IMR-90 (cell line): ENCODE measurements around the gene LRFN2. TPM values are rescaled to one million over a fixed set of nuclear protein-coding genes. Genes with fewer than 3 reads are reported as not detected.

Experiments
- ATAC-seq: fragments of 200-7000 bp; cut with Tn5 transposase; 2 replicates; pipeline ENCODE4 v1.9.1; 2020; ENCODE audit warnings: low read depth, mild to moderate bottlenecking, moderate library complexity
- BruUV-seq: library from RNA; stranded (reverse); fragments of 400-500 nt; replicated peaks from 2 replicates; lab custom pipeline; 2021; lab: Mats Ljungman, UMichigan
- CTCF ChIA-PET: fragments of 300-600 bp; formaldehyde crosslinking; extraction: SDS; loops from one replicate; lab custom pipeline; 2021; ENCODE audit warnings: antibody characterized with exemption; lab: Yijun Ruan, JAX
- POLR2A ChIA-PET: fragments of 300-600 bp; sonication (Branson Sonifier 250); formaldehyde crosslinking; loops from one replicate; lab custom pipeline; 2022; ENCODE audit warnings: antibody characterized with exemption; ENCODE audit not compliant: unreplicated experiment; lab: Charles Lee
- DNase-seq: peaks from one replicate; pipeline ENCODE4 v3.0.0; 2013
- H2AFZ ChIP-seq: replicated peaks from 2 replicates; pipeline ENCODE3; 2013; ENCODE audit warnings: low read length, mild to moderate bottlenecking; ENCODE audit not compliant: poor library complexity
- H2AK5ac ChIP-seq: 2 replicates; pipeline ENCODE4 v1.6.1; 2013; ENCODE audit warnings: low read depth, low read length, inconsistent platforms
- H2AK9ac ChIP-seq: replicated peaks from 2 replicates; pipeline ENCODE3; 2013; ENCODE audit warnings: mild to moderate bottlenecking, low read depth, low read length, moderate library complexity; ENCODE audit not compliant: poor library complexity
- H2BK120ac ChIP-seq: 2 replicates; pipeline ENCODE4 v1.6.1; 2013; ENCODE audit warnings: low read depth, low read length, inconsistent platforms
- H2BK15ac ChIP-seq: 3 replicates; pipeline ENCODE4 v1.6.1; 2013; ENCODE audit warnings: low read depth, low read length, inconsistent platforms
- H2BK20ac ChIP-seq: 2 replicates; pipeline ENCODE4 v1.6.1; 2013; ENCODE audit warnings: low read depth, mild to moderate bottlenecking, inconsistent platforms, low read length, moderate library complexity
- H2BK5ac ChIP-seq: 2 replicates; pipeline ENCODE4 v1.6.1; 2013; ENCODE audit warnings: mild to moderate bottlenecking, low read depth, low read length, inconsistent platforms; ENCODE audit not compliant: poor library complexity, severe bottlenecking
- H3K14ac ChIP-seq: replicated peaks from 2 replicates; pipeline ENCODE4 v1.6.1; 2013; ENCODE audit warnings: low read depth, low read length, inconsistent platforms
- H3K18ac ChIP-seq: 2 replicates; pipeline ENCODE4 v1.6.1; 2013; ENCODE audit warnings: low read depth, low read length, control low read depth
- H3K23ac ChIP-seq: 2 replicates; pipeline ENCODE4 v1.6.1; 2013; ENCODE audit warnings: low read depth, low read length, inconsistent platforms
- H3K27ac ChIP-seq: 2 replicates; pipeline ENCODE4 v1.5.1; 2013; ENCODE audit warnings: mild to moderate bottlenecking, control low read depth, low read length; ENCODE audit not compliant: insufficient read depth
- H3K27me3 ChIP-seq: 2 replicates; pipeline ENCODE4 v1.6.1; 2013; ENCODE audit warnings: low read length; ENCODE audit not compliant: control insufficient read depth, insufficient read depth
- H3K36me3 ChIP-seq: 2 replicates; pipeline ENCODE4 v1.6.1; 2013; ENCODE audit warnings: low read length, mixed read lengths; ENCODE audit not compliant: control insufficient read depth, insufficient read depth
- H3K4ac ChIP-seq: 2 replicates; pipeline ENCODE4 v1.6.1; 2013; ENCODE audit warnings: low read depth, low read length, inconsistent platforms
- H3K4me1 ChIP-seq: 2 replicates; pipeline ENCODE4 v1.6.1; 2013; ENCODE audit warnings: low read length, mixed read lengths; ENCODE audit not compliant: control insufficient read depth, insufficient read depth
- H3K4me2 ChIP-seq: 2 replicates; pipeline ENCODE4 v1.6.1; 2013; ENCODE audit warnings: low read depth, mild to moderate bottlenecking, control low read depth, low read length, moderate library complexity
- H3K4me3 ChIP-seq: 2 replicates; pipeline ENCODE4 v1.5.1; 2013; ENCODE audit warnings: low read depth, mild to moderate bottlenecking, control low read depth, low read length, moderate library complexity; ENCODE audit not compliant: insufficient read depth
- H3K56ac ChIP-seq: 2 replicates; pipeline ENCODE4 v1.6.1; 2013; ENCODE audit warnings: low read length, inconsistent platforms; ENCODE audit not compliant: insufficient read depth; ENCODE audit errors: extremely low read depth
- H3K79me1 ChIP-seq, 2 experiments: 2 replicates each; pipeline ENCODE4 v1.6.1; 2013; ENCODE audit warnings: low read length in 2 of 2, inconsistent platforms in 1 of 2, low read depth in 1 of 2
- H3K9ac ChIP-seq: 2 replicates; pipeline ENCODE4 v1.6.1; 2013; ENCODE audit warnings: low read depth, low read length, control low read depth
- H3K9me1 ChIP-seq: 2 replicates; pipeline ENCODE4 v1.6.1; 2013; ENCODE audit warnings: low read length, inconsistent platforms; ENCODE audit not compliant: insufficient read depth
- H3K9me3 ChIP-seq: 2 replicates; pipeline ENCODE4 v1.6.1; 2013; ENCODE audit warnings: low read length; ENCODE audit not compliant: control insufficient read depth, insufficient read depth
- H4K20me1 ChIP-seq: 2 replicates; pipeline ENCODE4 v1.6.1; 2013; ENCODE audit warnings: low read length, inconsistent platforms; ENCODE audit not compliant: insufficient read depth
- H4K5ac ChIP-seq: 2 replicates; pipeline ENCODE4 v1.6.1; 2013; ENCODE audit warnings: mild to moderate bottlenecking, low read depth, low read length, control low read depth
- H4K8ac ChIP-seq, 2 experiments: 2 replicates each; pipeline ENCODE4 v1.6.1; 2013; ENCODE audit warnings: low read depth in 2 of 2, low read length in 2 of 2, control low read depth in 1 of 2, inconsistent platforms in 1 of 2
- H4K91ac ChIP-seq: 2 replicates; pipeline ENCODE4 v1.6.1; 2013; ENCODE audit warnings: low read depth, low read length, inconsistent platforms; ENCODE audit not compliant: insufficient read depth
- CEBPB ChIP-seq: IDR thresholded peaks from 2 replicates; pipeline ENCODE4 v1.6.1; 2012; ENCODE audit warnings: low read depth, low read length, improper control_type of control experiment
- CHD1 ChIP-seq: IDR thresholded peaks from 2 replicates; pipeline ENCODE4 v1.6.1; 2012; ENCODE audit warnings: low read depth, low read length, improper control_type of control experiment
- POLR2A ChIP-seq: IDR thresholded peaks from 2 replicates; pipeline ENCODE4 v1.6.1; 2012; ENCODE audit warnings: mild to moderate bottlenecking, low read depth, low read length
- RAD21 ChIP-seq: IDR thresholded peaks from 2 replicates; pipeline ENCODE4 v1.6.1; 2012; ENCODE audit warnings: low read length, improper control_type of control experiment
- RFX5 ChIP-seq: IDR thresholded peaks from 2 replicates; pipeline ENCODE4 v1.8.0; 2012; ENCODE audit warnings: low read depth, mild to moderate bottlenecking, low read length, moderate library complexity
- WGBS, 2 experiments: methylation state at CpG; one replicate each; pipeline versions ENCODE4 v1.1.5 to v1.1.7; 2013; ENCODE audit warnings: missing lambda C conversion rate in 2 of 2; ENCODE audit not compliant: insufficient read length in 1 of 2; ENCODE audit errors: extremely low coverage in 2 of 2; 5-methylcytosine and 5-hydroxymethylcytosine counted together
- dilution Hi-C: fragments of 300-500 bp; cut with HindIII; formaldehyde crosslinking; loops from one replicate; pipeline ENCODE4 v1.14.3; 2018; ENCODE audit warnings: low sequenced_read_pairs; ENCODE audit not compliant: unreplicated experiment
- in situ Hi-C: fragments of 300-500 bp; cut with MboI; formaldehyde crosslinking; loops from 3 replicates; pipeline ENCODE4 v1.14.3; 2019; ENCODE audit warnings: low sequenced_read_pairs, inconsistent platforms, mixed read lengths
- intact Hi-C: fragments of 100-400 bp; cut with micrococcal nuclease; formaldehyde crosslinking; loops from 2 replicates; pipeline ENCODE4 v1.10.0; 2022
- polyA plus RNA-seq, 3 experiments: library from polyadenylated mRNA; depleted of rRNA; stranded (reverse); fragments of >200 nt; gene quantifications; 2 replicates each; pipeline ENCODE4 v1.2.3, GENCODE V29; 2012; ENCODE audit warnings: low replicate concordance in 1 of 3
- total RNA-seq: library from RNA; depleted of rRNA; stranded (reverse); fragments of >200 nt; gene quantifications from 2 replicates; pipeline ENCODE4 v1.2.3, GENCODE V29; 2012
- TF ChIP-seq, protein P1 (sequence below): fragments of 150-350 bp; IDR thresholded peaks from 2 replicates; pipeline ENCODE4 v1.6.1; 2017; ENCODE audit warnings: mild to moderate bottlenecking, antibody characterized with exemption, low read length, low read depth

LRFN2 gene
- total and polyA plus RNA-seq, 2 of the 4 experiments (the other 2 are of a cell fraction), result not detected

DNA sequence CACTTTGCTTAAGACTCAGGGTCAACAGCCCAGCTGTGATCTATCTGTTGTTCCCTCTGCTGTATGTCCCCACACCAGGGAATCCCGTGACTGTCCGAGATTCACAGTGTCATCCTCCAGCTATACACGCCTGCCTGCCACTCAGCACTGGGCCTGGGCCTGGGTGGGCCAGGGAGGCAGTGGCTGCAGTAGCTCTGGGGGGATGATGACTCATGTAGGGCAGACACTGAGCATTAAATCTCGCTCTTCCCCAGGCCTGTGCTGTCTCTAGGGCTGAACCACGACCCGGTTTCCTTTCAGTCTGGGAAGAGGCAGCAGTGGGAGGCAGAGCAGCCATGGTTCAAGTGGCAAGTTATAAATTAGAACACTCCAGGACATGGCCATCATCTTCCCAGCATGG, 173.9 kb downstream of the LRFN2 start:
- no TSS peak for BruUV-seq
- DNase-seq (no peak), ATAC-seq (no peak)
- Histone ChIP-seq H3K4me3 (no peak overlapping the region), H3K27me3 (no peaks in the 10 kb centered on the region), H2AFZ (peak overlapping the region; percentile 56), H3K27ac (no peak overlapping the region), H3K9me1 (no peaks in the 10 kb centered on the region), H3K23ac (no peak overlapping the region), H4K8ac (no peak overlapping the region), H3K14ac (no peak overlapping the region), H3K4me2 (no peak overlapping the region), H4K20me1 (no peaks in the 10 kb centered on the region), H2BK15ac (no peak overlapping the region), H2AK9ac (no peak overlapping the region), H2BK20ac (no peak overlapping the region), H3K9me3 (no peaks in the 10 kb centered on the region), H4K91ac (no peak overlapping the region), H3K18ac (no peak overlapping the region), H3K4me1 (no peaks in the 10 kb centered on the region), H3K9ac (no peak overlapping the region), H4K5ac (no peak overlapping the region), H3K36me3 (no peaks in the 10 kb centered on the region), H3K79me1 (no peaks in the 10 kb centered on the region), H3K4ac (no peak overlapping the region), H3K56ac (no peak overlapping the region), H2AK5ac (no peak overlapping the region), H2BK5ac (no peak overlapping the region), H2BK120ac (no peak overlapping the region)
- dilution Hi-C loops (no loop called here), intact Hi-C loops (no loop called here), in situ Hi-C loops (no loop called here)
- ChIA-PET POLR2A (no interaction called here), CTCF (no interaction called here)
- 0% methylated on average over 2 of the region's 6 CpGs; no CpG with 5 or more reads in 1 of the 2 experiments for WGBS, 2 experiments
- TF ChIP-seq CHD1 (no peak), POLR2A (no peak), CEBPB (no peak), RFX5 (no peak), RAD21 (no peak)
- TF ChIP-seq, protein P1, sequence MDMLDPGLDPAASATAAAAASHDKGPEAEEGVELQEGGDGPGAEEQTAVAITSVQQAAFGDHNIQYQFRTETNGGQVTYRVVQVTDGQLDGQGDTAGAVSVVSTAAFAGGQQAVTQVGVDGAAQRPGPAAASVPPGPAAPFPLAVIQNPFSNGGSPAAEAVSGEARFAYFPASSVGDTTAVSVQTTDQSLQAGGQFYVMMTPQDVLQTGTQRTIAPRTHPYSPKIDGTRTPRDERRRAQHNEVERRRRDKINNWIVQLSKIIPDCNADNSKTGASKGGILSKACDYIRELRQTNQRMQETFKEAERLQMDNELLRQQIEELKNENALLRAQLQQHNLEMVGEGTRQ, result no peak
